G401 (cell line): ENCODE measurements around the gene DDX49. TPM values are rescaled to one million over a fixed set of nuclear protein-coding genes. Genes with fewer than 3 reads are reported as not detected.
A peak's percentile ranks its signal among the peaks of the same experiment; 100 is the strongest.
"Not testable (repeated sequence)": the region's sequence is repeated elsewhere in the genome, so short reads cannot be mapped to it uniquely, and the experiment has no call there.

ENCODE experiments used
- DNase-seq: peaks from one replicate; pipeline ENCODE4 v3.0.0-alpha.2; 2015; ENCODE audit warnings: low spot score
- in situ Hi-C: cut with HindIII; loops from 2 replicates; pipeline ENCODE4 v1.10.0; 2016; ENCODE audit warnings: low sequenced_read_pairs, mixed read lengths
- total RNA-seq: library from RNA; depleted of rRNA; stranded (reverse); fragments of >200 nt; shearing (Covaris generic); gene quantifications from 2 replicates; pipeline ENCODE4 v1.2.3, GENCODE V29; 2014

Gene DDX49
- total RNA-seq, 1 experiment from 2014 or later, result 77.8 TPM

DNA sequence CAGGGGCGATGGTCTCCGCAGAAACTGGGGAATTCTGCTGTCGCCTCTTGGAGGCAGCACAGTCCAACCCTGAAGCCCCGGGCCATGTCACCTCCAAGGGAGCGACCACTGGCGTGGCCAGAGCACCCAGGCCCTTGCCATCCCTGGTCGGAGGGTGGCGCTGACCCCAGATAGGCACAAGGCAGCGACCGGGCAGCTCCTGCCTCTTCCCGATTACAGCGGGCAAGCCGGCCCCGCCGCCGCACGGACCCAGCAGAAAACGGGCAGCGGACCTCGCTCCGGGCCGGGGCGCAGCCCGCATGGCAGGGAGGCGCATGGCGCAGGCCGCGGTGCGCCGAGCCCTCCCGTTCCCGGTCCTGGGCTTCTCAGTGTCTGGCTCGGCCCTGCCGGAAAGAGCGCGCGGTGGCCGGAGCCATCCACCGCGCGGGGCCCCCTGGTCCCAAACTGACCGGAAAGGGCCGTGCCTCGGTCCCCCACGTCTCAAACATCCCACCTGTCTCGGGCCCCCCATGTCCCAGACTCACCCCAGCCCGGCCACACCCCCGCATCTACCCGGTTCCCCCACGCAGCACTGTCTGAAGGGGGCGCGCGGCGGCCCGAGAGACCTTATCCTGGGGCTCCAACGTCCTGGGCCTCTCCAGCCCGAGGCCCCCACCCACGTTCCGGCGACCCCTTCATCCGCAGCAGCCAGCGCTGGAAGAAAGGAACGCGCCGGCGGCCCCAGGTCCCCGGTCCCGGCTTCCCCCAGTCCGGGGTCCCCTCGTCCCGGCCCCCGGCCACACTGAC lies 24.3 kb upstream of the DDX49 start:
- peak; percentile 72 for DNase-seq
- in situ Hi-C loops, result no loop called here

- DNase-seq, result peak; percentile 51
- in situ Hi-C loops, result no loop called here
Observed at GRCh38 chr19:18895824-18896341, 23.6 kb upstream of the DDX49 start, which contains the start of gene CERS1. Gene CERS1, minus strand, starts transcription at chr19:18896158. Its CDS starts 86 bp downstream, at chr19:18896072.

DNA sequence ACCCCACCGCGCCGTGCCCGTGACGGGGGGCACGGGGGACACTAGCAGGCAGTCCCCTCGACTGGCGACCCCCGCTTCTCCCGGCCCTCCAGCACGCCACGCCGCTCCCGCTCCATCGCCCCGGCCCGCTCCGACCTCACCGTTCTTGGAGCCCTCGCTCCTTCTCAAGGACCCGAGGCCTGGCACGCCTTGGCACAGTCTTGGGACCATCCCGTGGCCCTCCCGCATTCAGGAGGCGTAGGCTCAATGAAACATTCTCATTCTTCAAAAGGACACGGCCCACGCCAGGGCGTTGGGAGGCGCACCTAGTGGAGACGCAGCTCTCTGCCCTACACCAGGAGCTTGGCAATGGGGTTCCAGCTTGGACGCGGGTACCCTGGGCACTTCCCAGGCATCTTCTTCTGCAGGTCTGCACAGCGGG lies 23.1 kb upstream of the DDX49 start:
- peak; percentile 37 for DNase-seq
- in situ Hi-C loops, result no loop called here

GRCh38 chr19:18897094-18898029 lies 22.2 kb upstream of the DDX49 start:
- no peak for DNase-seq
- in situ Hi-C loops, result no loop called here

GRCh38 chr19:18898081-18898606 lies 21.4 kb upstream of the DDX49 start:
- in situ Hi-C loops, result no loop called here
- DNase-seq, result no peak

DNA sequence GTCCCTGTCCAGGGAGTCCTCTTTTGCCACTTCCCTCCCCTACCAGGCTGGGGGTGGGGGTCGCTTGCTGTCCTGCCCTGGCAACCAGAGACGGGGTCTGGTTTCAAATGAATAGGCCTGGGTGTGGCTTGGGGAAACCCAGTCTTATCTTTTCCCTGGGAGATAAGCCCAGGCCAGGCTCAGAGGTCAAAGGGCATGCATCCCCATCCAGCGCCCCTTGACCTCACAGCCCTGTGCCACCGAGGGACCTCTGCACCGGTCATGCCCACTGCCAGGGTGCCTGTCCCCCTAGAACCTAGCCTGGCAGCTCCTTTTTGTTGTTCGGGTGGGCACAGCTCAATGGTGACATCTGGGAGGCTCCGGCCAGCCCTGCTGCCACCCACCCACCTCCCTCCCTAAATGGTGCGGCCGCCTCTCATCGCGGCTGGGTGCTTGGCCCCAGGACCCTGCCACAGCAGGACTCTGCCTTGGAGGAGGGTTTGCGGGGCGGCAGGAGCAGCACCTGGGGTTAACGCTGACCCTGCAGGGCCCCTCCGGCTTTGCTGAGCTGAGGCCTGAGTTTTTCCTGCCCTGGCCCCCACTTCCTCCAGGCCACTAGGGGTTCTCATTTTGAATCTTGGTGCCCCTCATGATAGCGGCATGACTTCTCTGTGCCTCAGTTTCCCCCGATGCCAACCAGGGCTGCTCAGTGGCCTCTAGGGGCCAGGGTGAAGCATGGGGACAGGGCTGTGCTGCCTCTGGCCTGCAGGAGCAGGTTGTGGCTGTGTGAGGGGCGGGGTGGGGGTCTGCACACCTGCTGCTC lies 20.7 kb upstream of the DDX49 start:
- in situ Hi-C loops, result no loop called here
- DNase-seq, result no peak

DNA sequence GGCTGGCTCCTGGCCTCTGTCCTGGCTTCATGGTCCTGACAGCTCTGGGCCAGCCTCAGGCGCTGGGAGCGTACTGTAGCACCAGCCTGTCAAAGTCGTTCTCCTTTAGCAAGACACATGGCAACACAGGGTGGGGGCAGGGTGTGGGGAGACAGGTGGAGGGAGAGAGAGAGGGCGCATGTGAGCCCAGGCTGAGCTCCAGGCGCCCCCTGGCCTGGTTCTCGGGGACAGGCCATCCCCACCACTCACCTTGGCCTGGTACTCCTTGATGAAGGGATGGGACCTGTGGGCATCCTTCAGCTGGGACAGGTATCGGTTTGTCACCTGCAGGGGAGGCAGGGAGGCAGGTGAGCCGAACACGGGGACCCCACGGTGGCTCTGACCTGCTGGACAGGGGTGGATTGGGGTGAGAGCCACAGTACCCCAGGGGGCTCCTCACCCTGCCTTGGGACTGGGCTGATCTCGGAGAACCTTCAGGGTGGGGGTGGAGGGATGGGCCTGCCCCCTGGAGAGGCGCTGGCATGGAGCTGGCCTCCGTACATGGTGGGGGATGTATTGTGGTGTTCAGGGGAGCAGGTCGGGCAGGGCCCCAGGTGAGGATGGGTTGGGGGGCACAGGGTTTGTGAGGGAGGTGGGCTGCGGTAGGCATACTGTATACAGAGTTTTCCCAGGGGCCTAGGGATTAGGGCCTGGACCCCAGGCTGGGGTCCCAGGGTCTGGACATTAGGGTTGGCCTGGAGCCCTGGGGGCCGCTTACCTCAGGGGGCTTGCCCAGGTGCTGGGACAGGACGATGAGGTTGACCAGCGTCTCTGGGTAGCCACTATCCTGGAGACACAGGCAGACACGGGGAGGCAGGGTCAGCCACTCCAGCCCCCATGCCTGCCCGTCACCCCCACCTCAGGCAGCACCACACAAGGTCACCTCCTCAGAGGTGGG lies 19.6 kb upstream of the DDX49 start:
- DNase-seq, result no peak
- in situ Hi-C loops, result no loop called here

- in situ Hi-C loops, result no loop called here
- DNase-seq, result no peak
Observed at GRCh38 chr19:18900700-18901481, 18.6 kb upstream of the DDX49 start.

DNA sequence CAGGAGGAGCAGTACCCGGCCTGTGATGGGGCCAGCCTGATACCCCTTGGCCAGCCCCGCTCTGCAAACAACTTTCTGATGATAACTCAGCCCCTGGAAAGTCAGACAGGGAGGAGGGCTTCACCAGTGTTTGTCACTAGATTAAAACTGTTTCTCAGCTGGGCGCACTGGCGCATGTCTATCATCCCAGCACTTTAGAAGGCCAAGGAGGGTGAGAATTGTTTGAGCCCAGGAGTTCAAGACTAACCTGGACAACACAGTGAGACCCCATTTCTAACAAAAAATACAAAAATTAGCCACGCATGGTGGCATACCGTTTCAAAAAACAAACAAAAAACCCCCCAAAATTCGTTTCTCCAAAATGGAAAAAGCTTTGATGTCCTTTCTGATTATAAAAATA lies 18.0 kb upstream of the DDX49 start:
- in situ Hi-C loops, result no loop called here

GRCh38 chr19:18902519-18902918 lies 17.0 kb upstream of the DDX49 start:
- DNase-seq, in situ Hi-C loops: not testable (repeated sequence)

More for the DNA sequence above, 18.0 kb upstream of the DDX49 start:
- DNase-seq, result no peak

GRCh38 chr19:18903156-18904037 lies 16.1 kb upstream of the DDX49 start:
- DNase-seq, result no peak
- in situ Hi-C loops, result no loop called here

- peak; percentile 38 for DNase-seq
- in situ Hi-C loops, result no loop called here
Observed at GRCh38 chr19:18904334-18905057, 15.0 kb upstream of the DDX49 start.

DNA sequence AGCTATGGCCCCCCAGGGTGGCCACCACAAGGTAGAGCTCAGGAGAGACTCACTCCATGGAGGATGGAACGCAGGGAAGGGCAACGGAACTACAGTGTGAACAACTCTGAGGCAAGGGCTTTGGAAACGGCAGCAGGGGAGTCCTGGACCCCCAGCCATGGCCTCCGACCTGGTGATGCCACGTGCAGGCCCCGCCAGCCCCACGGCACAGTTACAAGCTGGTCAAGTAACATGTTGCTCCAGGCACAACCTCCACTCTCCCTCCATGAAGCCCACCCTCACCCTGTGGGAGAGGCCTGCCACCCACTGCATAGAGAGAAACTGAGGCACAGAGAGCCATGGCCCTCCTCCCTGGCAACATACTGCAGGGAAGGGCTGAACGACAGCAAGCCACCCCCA lies 14.5 kb upstream of the DDX49 start:
- in situ Hi-C loops, result no loop called here
- DNase-seq, result no peak

GRCh38 chr19:18905513-18906236 lies 13.8 kb upstream of the DDX49 start:
- no peak for DNase-seq
- in situ Hi-C loops, result no loop called here
